NCI-H146 (cell line): Measurements from ENCODE around the gene MDK.

ENCODE experiments used
- DNase-seq: peaks from one replicate; lab custom pipeline; 2025; lab: John Stamatoyannopoulos, UW

MDK gene

DNA sequence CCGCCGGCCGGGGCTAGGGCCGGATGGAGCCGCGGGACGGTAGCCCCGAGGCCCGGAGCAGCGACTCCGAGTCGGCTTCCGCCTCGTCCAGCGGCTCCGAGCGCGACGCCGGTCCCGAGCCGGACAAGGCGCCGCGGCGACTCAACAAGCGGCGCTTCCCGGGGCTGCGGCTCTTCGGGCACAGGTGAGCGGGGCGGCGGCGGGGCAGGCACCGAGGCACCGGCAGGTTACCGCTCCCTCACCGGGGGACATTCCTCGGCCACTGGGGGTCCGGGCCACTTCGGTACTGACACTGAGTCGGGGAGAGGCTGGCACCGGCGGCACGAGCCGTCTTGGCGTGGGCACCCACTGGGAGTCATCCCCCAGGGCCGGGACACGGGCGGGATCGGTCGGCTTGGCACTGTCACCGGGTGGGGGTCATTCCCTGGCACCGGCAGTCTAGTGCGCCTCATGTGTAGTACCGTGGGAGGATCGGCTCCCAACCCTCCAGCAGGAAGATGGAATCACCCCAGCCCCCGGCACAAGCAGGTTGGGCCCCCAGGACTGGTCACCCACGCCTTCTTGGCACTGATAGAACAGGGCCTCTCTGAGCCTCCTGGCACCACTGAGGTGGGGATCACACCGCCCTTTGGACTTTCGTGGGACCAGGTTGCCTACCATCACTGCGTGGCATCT is 33.7 kb upstream of the MDK start:
- no peak for DNase-seq

DNA sequence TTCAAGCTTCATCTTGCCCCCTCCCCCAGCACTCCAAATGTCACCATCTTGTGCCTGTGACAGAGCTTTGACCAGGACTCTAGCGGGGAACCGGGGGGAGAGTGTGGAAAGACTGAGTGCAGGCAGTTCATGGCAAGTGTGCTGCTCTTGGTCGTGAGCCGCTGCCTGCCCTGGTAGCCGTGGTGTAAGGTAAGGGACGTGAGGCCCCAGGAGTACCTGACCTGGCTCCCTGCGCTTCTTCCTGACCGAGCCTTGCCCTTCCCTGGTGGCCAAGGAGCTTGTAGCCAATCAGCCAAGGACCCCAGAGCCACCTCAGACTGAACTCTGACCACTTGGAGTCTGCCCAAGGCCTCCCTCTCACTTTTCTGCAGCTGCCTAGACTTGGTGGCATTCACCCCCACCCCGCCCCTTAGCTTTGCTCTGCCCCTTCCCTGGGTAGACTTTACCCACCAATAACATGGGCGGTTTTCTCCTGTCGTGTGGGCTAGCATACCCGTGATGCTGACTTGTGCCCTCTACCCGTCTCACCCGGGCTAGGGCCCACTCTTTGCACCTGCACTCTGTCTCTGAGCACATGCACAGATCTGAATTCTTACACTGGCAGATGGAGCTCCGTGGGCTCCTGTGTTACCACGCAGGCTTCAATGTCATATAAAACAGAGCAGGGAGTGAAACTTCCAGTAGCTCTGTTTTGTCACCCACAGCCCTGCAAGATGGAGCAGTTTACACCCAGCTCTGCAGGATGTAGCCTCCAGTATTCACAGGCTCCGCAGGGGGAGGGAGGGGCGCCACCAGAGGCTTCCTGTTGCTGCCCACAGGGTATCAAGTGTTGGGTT is 32.7 kb upstream of the MDK start:
- no peak for DNase-seq

DNA sequence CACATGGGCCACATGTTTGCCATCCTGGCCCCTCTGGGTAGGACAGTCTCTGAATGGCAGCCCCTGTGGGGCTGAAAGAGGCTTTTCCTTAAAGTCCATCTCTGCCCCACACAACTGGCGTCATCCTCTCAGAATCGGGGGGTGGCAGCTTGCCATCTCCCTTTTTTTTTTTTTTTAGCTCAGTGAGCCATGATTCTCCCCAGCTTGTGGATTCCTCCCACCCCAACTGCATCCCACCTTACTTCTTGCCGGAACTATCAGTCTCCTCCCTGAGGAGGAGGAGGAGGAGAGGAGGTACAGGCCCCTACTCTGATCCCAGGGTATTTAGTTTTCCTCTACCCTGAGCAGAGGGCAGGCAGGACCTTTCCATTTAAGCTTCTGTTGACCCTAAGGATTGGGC is 30.8 kb upstream of the MDK start:
- no peak for DNase-seq

DNA sequence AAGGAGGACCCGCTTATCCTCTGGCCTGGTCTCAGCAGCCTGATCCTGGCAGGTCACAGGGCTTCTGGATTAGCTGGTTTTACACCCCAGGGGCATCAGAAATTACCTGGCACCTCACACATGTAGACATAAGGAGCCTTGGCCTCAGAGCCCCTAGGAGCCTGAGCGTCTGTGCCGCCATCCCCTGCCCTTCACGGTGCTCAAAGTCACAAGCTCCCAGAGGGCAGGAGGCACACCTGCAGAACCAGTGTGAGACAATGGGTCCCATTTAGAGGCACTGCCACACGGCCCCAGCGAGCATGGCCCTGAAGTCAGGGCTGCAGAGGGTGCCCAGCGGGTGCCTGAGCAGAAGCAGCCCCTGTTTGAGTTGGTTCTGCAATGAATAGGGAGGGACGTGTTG is 30.3 kb upstream of the MDK start:
- DNase-seq = no peak

GRCh38 chr11:46351606-46352005 is 29.9 kb upstream of the MDK start:
- no peak for DNase-seq

DNA sequence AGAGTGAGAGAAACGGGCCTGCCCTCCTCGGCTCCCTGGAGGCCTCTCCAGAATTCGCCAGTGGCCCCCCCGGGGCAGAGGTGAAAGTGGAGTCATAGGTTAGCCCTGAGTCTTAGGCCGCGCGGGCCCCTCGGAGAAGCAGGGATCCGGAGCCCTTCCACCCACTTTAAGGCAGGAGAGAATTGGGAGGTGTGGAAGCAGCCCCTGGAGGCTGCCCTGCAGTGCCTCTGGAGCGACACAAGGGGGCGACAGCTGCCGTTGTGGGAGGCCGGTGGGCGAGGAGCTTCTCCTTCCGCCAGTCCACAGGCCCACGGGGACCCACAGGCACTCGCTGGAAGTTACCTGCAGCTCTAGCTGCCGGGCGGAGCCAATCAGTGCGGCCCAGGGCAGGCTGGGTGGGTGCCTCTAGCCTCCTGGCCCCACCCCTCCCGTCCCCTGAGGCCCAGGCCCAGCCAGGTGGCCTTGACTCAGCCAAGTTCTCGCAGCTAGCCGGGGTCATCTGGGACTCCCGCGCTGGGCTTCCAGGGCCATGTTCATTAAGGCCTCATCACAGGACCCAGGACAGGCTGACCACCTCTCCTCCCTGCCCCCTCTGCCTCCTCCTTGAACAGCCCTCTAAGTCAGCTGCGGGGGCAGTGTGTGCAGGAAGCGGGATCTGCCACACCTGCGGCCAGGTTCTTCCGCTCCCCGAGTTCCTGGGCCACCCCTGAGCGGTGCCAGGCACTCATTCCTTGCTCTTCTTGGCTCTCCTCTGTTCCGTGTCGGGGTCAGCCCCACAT is 29.2 kb upstream of the MDK start:
- no peak for DNase-seq

DNA sequence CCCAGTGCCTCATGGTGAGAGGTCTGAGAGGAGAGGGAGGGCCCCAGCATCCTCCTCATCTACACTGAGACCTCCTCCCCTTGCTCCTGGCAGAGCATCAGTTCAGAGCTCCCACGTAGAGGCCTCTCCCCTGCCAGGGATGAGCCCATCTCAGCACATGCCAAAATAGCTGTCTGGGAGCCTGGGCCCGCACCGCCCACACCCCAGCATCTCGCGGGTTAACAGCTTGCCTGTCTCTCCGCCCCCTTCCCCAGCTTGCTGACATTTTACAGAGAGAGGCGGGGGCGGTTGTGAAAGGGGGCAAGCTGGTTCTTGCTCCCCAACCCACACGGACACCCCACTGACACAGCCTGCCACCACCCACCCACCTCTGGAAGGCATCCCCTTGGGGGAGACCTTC is 27.8 kb upstream of the MDK start:
- DNase-seq = no peak

DNA sequence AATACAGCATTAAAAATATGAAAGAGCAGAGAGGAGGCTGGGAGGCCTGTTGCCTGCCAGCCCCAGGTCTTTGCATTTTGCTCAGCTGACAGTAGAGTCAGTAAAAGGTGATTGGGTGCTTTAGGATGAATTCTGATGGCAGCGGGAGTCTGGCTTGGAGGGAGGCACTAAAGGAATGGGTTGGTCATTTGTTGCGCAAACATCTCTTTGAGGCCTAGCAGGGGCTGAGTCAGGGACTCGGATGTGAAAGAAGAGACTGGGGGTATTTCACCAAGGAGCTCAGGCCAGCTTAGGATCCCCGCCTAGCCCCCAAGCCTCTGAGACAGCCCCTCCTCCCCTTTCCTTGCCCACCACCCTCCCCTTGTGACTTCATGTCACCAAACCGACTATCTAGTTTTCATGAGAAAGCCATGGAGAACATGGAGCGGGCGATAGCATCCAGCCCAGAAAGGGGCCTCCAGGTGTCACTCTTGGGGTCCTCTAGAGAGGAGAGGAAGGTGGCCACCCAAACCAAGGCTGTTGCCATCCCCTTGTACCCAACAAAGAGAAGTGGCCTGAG is 24.5 kb upstream of the MDK start:
- no peak for DNase-seq

- DNase-seq = no peak
Measured at GRCh38 chr11:46357483-46357936, 24.0 kb upstream of the MDK start.

GRCh38 chr11:46359953-46360352 is 21.5 kb upstream of the MDK start:
- DNase-seq = no peak

GRCh38 chr11:46360878-46361277 is 20.6 kb upstream of the MDK start:
- no peak for DNase-seq

- no peak for DNase-seq
Measured at GRCh38 chr11:46361283-46362155, 19.9 kb upstream of the MDK start.

DNA sequence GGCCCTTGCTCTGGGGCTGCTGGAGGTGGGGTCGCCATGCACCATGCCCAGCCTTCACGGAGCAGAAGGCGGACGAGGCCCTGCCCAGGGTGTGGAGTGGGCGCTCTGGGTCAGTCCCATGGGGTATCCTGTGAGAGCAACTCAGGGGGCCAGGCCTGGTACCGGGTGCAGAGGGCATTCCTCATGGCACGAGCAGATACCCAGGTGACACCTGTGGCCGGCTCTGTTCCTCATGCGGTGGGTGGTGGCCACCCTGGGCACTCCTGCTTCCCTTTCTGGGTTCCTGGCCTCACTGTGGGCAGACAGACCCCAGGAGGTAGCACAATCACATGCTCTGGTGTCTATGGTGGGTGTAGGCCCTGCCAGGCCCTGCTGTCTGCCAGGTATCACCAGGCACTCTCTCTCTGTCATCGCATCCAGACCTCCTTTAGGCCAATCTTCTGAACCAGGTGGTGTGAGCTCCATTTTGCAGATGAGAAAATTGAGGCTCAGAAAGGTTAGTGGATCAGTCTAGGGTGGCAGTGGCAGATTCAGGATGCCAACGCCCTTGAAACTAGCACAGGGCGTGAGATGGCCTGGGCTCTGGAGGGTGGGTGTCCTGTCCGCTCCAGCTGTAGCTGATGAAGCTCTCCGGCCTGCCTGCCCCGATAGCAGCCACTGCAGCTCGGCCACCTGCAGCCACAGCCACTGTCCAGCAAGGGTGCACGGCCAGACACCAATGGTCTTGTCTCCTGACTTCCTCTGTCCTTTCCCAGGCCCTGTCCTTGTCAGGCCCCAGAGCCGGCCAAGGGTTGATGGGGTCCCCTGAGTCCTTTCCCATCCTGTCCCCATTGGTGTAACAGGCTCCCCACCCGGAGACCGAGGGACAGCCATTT is 19.1 kb upstream of the MDK start:
- DNase-seq = no peak

DNA sequence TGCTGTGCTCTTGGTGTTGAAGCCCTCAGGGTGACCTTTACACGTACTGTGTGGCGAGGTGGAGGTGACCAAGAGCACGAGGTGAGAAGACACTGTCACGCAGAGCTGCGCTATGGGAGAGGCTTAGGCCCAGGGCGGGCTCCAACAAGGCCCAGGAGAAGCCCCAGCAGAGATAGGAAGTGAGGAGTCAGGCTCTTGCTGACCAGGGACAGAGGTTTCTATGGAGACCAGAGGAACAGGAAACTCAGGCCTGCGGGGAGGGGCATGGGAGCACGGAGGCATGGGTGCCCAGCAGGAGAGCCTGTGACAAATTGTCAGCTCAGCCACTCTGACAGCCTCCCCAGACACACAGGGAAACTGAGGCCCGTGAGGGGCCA is 18.4 kb upstream of the MDK start:
- DNase-seq = peak; percentile 72

DNA sequence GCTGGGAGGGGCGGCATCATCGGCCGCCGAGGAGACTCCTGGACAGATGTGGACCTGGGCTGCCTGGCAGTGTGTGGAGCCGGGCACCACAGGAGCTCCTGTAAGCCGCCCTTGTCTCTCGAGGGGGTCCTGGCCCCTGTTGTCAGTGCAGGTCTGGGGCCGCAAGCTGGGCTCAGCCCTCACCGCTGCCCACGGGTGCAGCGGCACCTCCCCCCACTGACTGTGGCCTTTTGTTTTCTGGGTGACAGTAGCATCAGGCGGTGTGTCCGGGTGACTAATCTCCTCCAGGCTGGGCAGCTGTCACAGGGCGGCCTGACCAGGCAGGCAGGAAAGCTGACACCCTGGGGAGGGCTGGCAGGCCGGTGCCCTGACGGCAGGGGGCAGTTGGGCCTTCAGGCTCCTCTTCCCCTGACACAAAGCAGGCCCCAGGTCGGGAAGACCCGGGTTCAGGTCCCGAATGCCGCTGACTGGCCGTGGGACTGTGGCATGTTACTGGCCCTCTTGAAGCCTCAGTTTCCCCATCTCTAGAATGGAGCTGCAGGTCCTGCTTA is 17.9 kb upstream of the MDK start:
- peak; percentile 79 for DNase-seq

- DNase-seq = no peak
Measured at GRCh38 chr11:46364056-46364455, 17.4 kb upstream of the MDK start.

- DNase-seq = no peak
Measured at GRCh38 chr11:46364791-46365190, 16.7 kb upstream of the MDK start.

GRCh38 chr11:46366260-46366659 is 15.2 kb upstream of the MDK start:
- no peak for DNase-seq

DNA sequence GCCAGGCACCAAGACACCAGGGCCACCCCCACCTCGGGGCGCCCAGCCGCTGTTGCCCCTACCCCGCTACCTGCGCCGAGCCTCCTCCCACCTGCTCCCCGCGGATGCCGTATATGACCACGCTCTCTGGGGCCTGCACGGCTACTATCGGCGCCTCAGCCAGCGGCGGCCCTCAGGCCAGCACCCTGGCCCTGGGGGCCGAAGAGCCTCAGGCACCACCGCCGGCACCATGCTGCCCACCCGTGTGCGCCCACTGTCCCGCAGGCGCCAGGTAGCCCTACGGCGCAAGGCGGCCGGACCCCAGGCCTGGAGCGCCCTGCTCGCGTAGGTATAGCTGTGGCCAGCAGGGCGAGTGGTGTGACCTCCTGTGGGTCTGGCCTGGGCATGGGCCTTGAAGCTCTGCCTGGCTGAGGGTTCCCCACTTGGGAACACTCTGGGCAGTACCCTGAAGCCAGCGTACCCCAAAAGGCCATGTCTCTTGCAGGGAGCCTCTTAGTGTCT is 14.8 kb upstream of the MDK start:
- DNase-seq = no peak
